DND-41 (cell line): ENCODE data around the gene PEX5.

Experiments used
- ATAC-seq: fragments of 200-7000 bp; cut with Tn5 transposase; 3 replicates; pipeline ENCODE4 v1.9.1; 2021; ENCODE audit warnings: low read depth; ENCODE audit not compliant: insufficient read depth
- DNase-seq: peaks from one replicate; pipeline ENCODE4 v3.0.0-alpha.2; 2020
- H2AFZ ChIP-seq: 2 replicates; pipeline ENCODE4 v1.6.0; 2012; ENCODE audit warnings: low read depth, low read length
- H3K27ac ChIP-seq: 2 replicates; pipeline ENCODE4 v1.5.1; 2012; ENCODE audit warnings: low read length, inconsistent platforms
- H3K27me3 ChIP-seq: fragments of 200-600 bp; sonication (generic); 2 replicates; pipeline ENCODE4 v1.6.0; 2012; ENCODE audit warnings: low read length, mild to moderate bottlenecking, inconsistent platforms; ENCODE audit not compliant: insufficient read depth, poor library complexity
- H3K36me3 ChIP-seq: 2 replicates; pipeline ENCODE4 v1.5.1; 2012; ENCODE audit warnings: low read length, inconsistent platforms; ENCODE audit not compliant: insufficient read depth
- H3K4me1 ChIP-seq: 2 replicates; pipeline ENCODE4 v1.5.1; 2012; ENCODE audit warnings: mild to moderate bottlenecking, low read length; ENCODE audit not compliant: insufficient read depth
- H3K4me2 ChIP-seq: 2 replicates; pipeline ENCODE4 v1.6.0; 2012; ENCODE audit warnings: mild to moderate bottlenecking, moderate library complexity, low read length, inconsistent platforms; ENCODE audit not compliant: insufficient read depth
- H3K4me3 ChIP-seq, 2 experiments: fragments of 200-600 bp in 1 of 2; shearing (Covaris generic) in 1 of 2; 2 replicates each; pipeline ENCODE4 v1.5.1; 2012 to 2016; ENCODE audit warnings: inconsistent platforms in 2 of 2, low read length in 2 of 2, mild to moderate bottlenecking in 2 of 2, low read depth in 1 of 2, moderate library complexity in 1 of 2
- H3K79me2 ChIP-seq: 2 replicates; pipeline ENCODE4 v1.6.0; 2012; ENCODE audit warnings: low read length, inconsistent platforms; ENCODE audit not compliant: insufficient read depth
- H3K9ac ChIP-seq: 2 replicates; pipeline ENCODE4 v1.6.0; 2012; ENCODE audit warnings: low read depth, mild to moderate bottlenecking, inconsistent platforms, low read length, moderate library complexity
- H3K9me3 ChIP-seq: 2 replicates; pipeline ENCODE4 v1.5.1; 2012; ENCODE audit warnings: low read length, moderate library complexity, mild to moderate bottlenecking, inconsistent platforms; ENCODE audit not compliant: insufficient read depth, severe bottlenecking
- H4K20me1 ChIP-seq: 2 replicates; pipeline ENCODE4 v1.6.0; 2012; ENCODE audit warnings: low read length; ENCODE audit not compliant: insufficient read depth
- CTCF ChIP-seq: IDR thresholded peaks from 2 replicates; pipeline ENCODE4 v1.5.1; 2012; ENCODE audit warnings: borderline replicate concordance, low read length, moderate library complexity, mild to moderate bottlenecking; ENCODE audit not compliant: poor library complexity, severe bottlenecking; ENCODE audit errors: extremely low read depth
- EZH2 ChIP-seq: IDR thresholded peaks from 3 replicates; pipeline ENCODE4 v1.6.1; 2012; ENCODE audit warnings: borderline replicate concordance, low read depth, mild to moderate bottlenecking, moderate library complexity, low read length, inconsistent platforms; ENCODE audit not compliant: severe bottlenecking

The PEX5 gene

GRCh38 chr12:7142809-7143465 lies 46.5 kb upstream of the PEX5 start:
- H4K20me1 ChIP-seq: no peaks in the 10 kb centered on the region
- no peaks in the 10 kb centered on the region for H3K79me2 ChIP-seq
- H3K4me3 ChIP-seq: no peak overlapping the region
- H3K9ac ChIP-seq: no peak overlapping the region
- no peak overlapping the region for H3K4me2 ChIP-seq
- no peak for DNase-seq
- no peak overlapping the region for H2AFZ ChIP-seq
- no peaks in the 10 kb centered on the region for H3K27me3 ChIP-seq
- no peak overlapping the region for H3K27ac ChIP-seq
- H3K36me3 ChIP-seq: peaks cover 43% of the 10 kb centered on the region
- H3K4me1 ChIP-seq: no peaks in the 10 kb centered on the region
- TF ChIP-seq CTCF (no peak), EZH2 (no peak)
- no peak for ATAC-seq
- no peaks in the 10 kb centered on the region for H3K9me3 ChIP-seq

GRCh38 chr12:7143564-7143963 lies 45.9 kb upstream of the PEX5 start:
- peaks cover 43% of the 10 kb centered on the region for H3K36me3 ChIP-seq
- no peaks in the 10 kb centered on the region for H3K79me2 ChIP-seq
- no peak overlapping the region for H3K27ac ChIP-seq
- H3K27me3 ChIP-seq: no peaks in the 10 kb centered on the region
- no peaks in the 10 kb centered on the region for H3K9me3 ChIP-seq
- TF ChIP-seq CTCF (no peak), EZH2 (no peak)
- ATAC-seq (no peak), DNase-seq (no peak)
- no peaks in the 10 kb centered on the region for H4K20me1 ChIP-seq
- H3K4me2 ChIP-seq: no peak overlapping the region
- H3K4me1 ChIP-seq: no peaks in the 10 kb centered on the region
- H3K4me3 ChIP-seq: no peak overlapping the region
- H2AFZ ChIP-seq: no peak overlapping the region
- H3K9ac ChIP-seq: no peak overlapping the region

GRCh38 chr12:7144414-7145120 lies 44.9 kb upstream of the PEX5 start:
- TF ChIP-seq EZH2 (no peak), CTCF (peak; percentile 71)
- no peak overlapping the region for H3K4me2 ChIP-seq
- no peak overlapping the region for H3K4me3 ChIP-seq
- H2AFZ ChIP-seq: no peak overlapping the region
- DNase-seq (no peak), ATAC-seq (peak; percentile 73; the same call in 2 of the 3 replicates)
- no peaks in the 10 kb centered on the region for H3K79me2 ChIP-seq
- H3K4me1 ChIP-seq: no peaks in the 10 kb centered on the region
- H3K9ac ChIP-seq: no peak overlapping the region
- H3K27me3 ChIP-seq: no peaks in the 10 kb centered on the region
- peaks cover 53% of the 10 kb centered on the region for H3K36me3 ChIP-seq
- H3K27ac ChIP-seq: no peak overlapping the region
- no peaks in the 10 kb centered on the region for H3K9me3 ChIP-seq
- no peaks in the 10 kb centered on the region for H4K20me1 ChIP-seq
